Measurements from ENCODE around the gene JMJD7.

- TF ChIP-seq CTCF (IDR thresholded peaks at IDR 0.05) (no peak), POLR2A (IDR thresholded peaks at IDR 0.05) (no peak)
Measured at GRCh38 chr15:41810651-41811431, 17.1 kb upstream of the JMJD7 start.

Data from thyroid gland (tissue), 4 donors.